HepG2 (cell line): ENCODE results near the gene SLC43A1. TPM values are rescaled to one million over a fixed set of nuclear protein-coding genes. Genes with fewer than 3 reads are reported as not detected.
A peak's percentile ranks its signal among the peaks of the same experiment; 100 is the strongest.

Source experiments
- ARNTL ChIP-seq: sonication (generic); formaldehyde crosslinking; IDR thresholded peaks from 2 replicates; pipeline ENCODE4 v1.4.0; 2020; ENCODE audit warnings: mild to moderate bottlenecking, missing genetic modification reagents
- ELF3 ChIP-seq: IDR thresholded peaks from 2 replicates; pipeline ENCODE4 v1.6.1; 2016; ENCODE audit warnings: missing genetic modification reagents, missing compliant biosample characterization
- ESRRA ChIP-seq: sonication (generic); formaldehyde crosslinking; IDR thresholded peaks from 2 replicates; pipeline ENCODE4 v1.5.1; 2020; ENCODE audit warnings: mild to moderate bottlenecking, low read depth, missing genetic modification reagents
- FLYWCH1 ChIP-seq: sonication (generic); formaldehyde crosslinking; IDR thresholded peaks from 2 replicates; pipeline ENCODE4 v1.8.1; 2023; ENCODE audit warnings: mild to moderate bottlenecking, missing genetic modification reagents
- FOXA1 ChIP-seq, 2 experiments: fragments of 450-650 bp in 1 of 2; sonication (generic) in 1 of 2; formaldehyde crosslinking in 1 of 2; IDR thresholded peaks; 2 replicates each; pipeline versions ENCODE4 v1.4.0 to v1.6.1; 2016 to 2020; ENCODE audit warnings: missing genetic modification reagents in 1 of 2
- FOXA3 ChIP-seq: IDR thresholded peaks from 2 replicates; pipeline ENCODE4 v1.6.1; 2016; ENCODE audit warnings: missing genetic modification reagents, missing compliant biosample characterization
- FOXC1 ChIP-seq: sonication (generic); formaldehyde crosslinking; IDR thresholded peaks from 2 replicates; pipeline ENCODE4 v1.8.0; 2022; ENCODE audit warnings: mild to moderate bottlenecking, missing genetic modification reagents, borderline replicate concordance
- HOXA3 ChIP-seq: sonication (generic); formaldehyde crosslinking; IDR thresholded peaks from 2 replicates; pipeline ENCODE4 v1.5.0; 2020; ENCODE audit warnings: missing genetic modification reagents
- MXI1 ChIP-seq: IDR thresholded peaks from 3 replicates; pipeline ENCODE4 v1.6.1; 2012; ENCODE audit warnings: low read depth, low read length, inconsistent platforms, borderline replicate concordance
- PAXIP1 ChIP-seq: sonication (generic); formaldehyde crosslinking; conservative IDR thresholded peaks from 2 replicates; pipeline ENCODE4 v1.4.0; 2020; ENCODE audit warnings: mild to moderate bottlenecking, missing genetic modification reagents, moderate library complexity
- SIN3A ChIP-seq: IDR thresholded peaks from 2 replicates; pipeline ENCODE4 v1.6.1; 2011; ENCODE audit warnings: low read depth, mild to moderate bottlenecking, control low read depth, low read length, borderline replicate concordance
- ZFP36L1 ChIP-seq: sonication (generic); formaldehyde crosslinking; IDR thresholded peaks from 2 replicates; pipeline ENCODE4 v1.8.0; 2022; ENCODE audit warnings: mild to moderate bottlenecking, missing genetic modification reagents, moderate library complexity
- ZFP41 ChIP-seq: sonication (generic); formaldehyde crosslinking; IDR thresholded peaks from 2 replicates; pipeline ENCODE4 v1.4.0; 2020; ENCODE audit warnings: mild to moderate bottlenecking, missing genetic modification reagents, borderline replicate concordance
- ZNF33B ChIP-seq: sonication (generic); formaldehyde crosslinking; IDR thresholded peaks from 2 replicates; pipeline ENCODE4 v1.5.1; 2020; ENCODE audit warnings: mild to moderate bottlenecking, missing genetic modification reagents
- ZNF441 ChIP-seq: sonication (generic); formaldehyde crosslinking; IDR thresholded peaks from 2 replicates; pipeline ENCODE4 v1.7.0; 2021; ENCODE audit warnings: missing genetic modification reagents, borderline replicate concordance
- ZNF572 ChIP-seq: sonication (generic); formaldehyde crosslinking; IDR thresholded peaks from 2 replicates; pipeline ENCODE4 v1.5.1; 2020; ENCODE audit warnings: mild to moderate bottlenecking, missing genetic modification reagents
- ZNF607 ChIP-seq: sonication (generic); formaldehyde crosslinking; IDR thresholded peaks from 2 replicates; pipeline ENCODE4 v1.5.1; 2020; ENCODE audit warnings: missing genetic modification reagents, mild to moderate bottlenecking, borderline replicate concordance
- ZNF619 ChIP-seq: sonication (generic); formaldehyde crosslinking; IDR thresholded peaks from 2 replicates; pipeline ENCODE4 v1.4.0; 2020; ENCODE audit warnings: mild to moderate bottlenecking, missing genetic modification reagents
- ZNF816 ChIP-seq: sonication (generic); formaldehyde crosslinking; IDR thresholded peaks from 2 replicates; pipeline ENCODE4 v1.8.0; 2022; ENCODE audit warnings: missing genetic modification reagents, mild to moderate bottlenecking, borderline replicate concordance
- polyA plus RNA-seq, 8 experiments: library from polyadenylated mRNA; depleted of rRNA in 3 of 8; stranded (reverse) in 7 of 8; unstranded in 1 of 8; fragments of >200 nt; fragmentation: Illumina TruSeq in 4 of 8; extraction: Trizol in 4 of 8; gene quantifications; 2 replicates each; pipeline versions ENCODE4 v1.2.1 to v1.2.3, GENCODE V29; 2011 to 2016; ENCODE audit warnings: low read depth in 4 of 8, missing spikeins in 1 of 8, mixed read lengths in 1 of 8; ENCODE audit not compliant: insufficient read depth in 1 of 8
- total RNA-seq, 5 experiments: library from RNA; depleted of rRNA; stranded (reverse); fragments of >200 nt; fragmentation: Illumina TruSeq; extraction: Trizol; gene quantifications; 2 replicates each; pipeline ENCODE4 v1.2.3, GENCODE V29; 2016; ENCODE audit warnings: low read depth in 1 of 5
- TF ChIP-seq, protein P1 (sequence below): sonication (generic); formaldehyde crosslinking; IDR thresholded peaks from 2 replicates; pipeline ENCODE4 v1.4.0; 2020; ENCODE audit warnings: missing genetic modification reagents
- TF ChIP-seq, protein P2 (sequence below): sonication (generic); formaldehyde crosslinking; IDR thresholded peaks from 2 replicates; pipeline ENCODE4 v1.4.0; 2020; ENCODE audit warnings: missing genetic modification reagents

SLC43A1 gene
- total and polyA plus RNA-seq, 2 of the 13 experiments (the other 11 are each of a cell fraction or from before 2014, with no cell fraction given), result 72.3 to 87.6 TPM

DNA sequence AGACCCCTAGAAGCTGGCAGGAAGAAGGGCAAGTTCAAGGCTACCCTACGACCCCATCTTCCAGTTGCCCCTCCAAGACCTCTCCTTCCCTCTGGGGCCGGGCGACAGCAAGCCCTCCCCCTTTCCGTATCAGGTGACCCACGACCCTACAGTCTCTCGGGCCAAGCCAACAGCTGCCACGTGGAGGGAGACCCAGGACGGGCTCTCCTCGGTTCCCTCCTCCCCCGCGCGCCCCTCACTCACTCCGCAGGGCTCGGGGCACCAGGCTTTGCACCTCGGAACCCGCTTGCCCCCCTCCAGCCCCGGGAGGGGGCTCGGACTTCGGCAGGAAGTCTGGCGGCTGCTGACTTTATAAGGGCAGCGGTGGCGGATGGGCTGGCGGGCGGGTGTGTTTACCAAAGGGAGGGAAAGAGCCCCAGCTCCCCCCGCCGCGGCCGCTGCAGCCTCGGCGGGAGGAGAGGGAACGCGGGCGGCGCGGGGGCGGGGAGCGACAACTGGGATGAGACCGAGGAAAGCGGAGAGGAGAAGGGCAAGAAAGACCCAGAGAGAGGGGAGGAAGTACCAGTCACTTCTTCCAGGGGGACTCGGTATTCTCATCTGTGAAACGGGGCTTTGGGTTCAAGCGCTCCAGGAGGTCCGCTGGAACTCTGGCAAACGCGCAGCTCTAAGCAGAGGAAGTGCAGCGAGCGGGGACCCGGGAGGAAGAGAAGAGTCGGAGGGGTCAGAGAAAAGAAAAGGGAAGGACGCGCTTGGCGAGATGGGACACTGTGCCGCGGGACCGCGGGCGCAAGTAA lies 767 bp downstream of the SLC43A1 start (continued):
- TF ChIP-seq PAXIP1 (peak; percentile 81), ARNTL (CRISPR knock-in tag) (peak; percentile 45), ZNF619 (CRISPR knock-in tag) (peak; percentile 31; the same call in 1 of the 2 replicates), HOXA3 (CRISPR knock-in tag) (no peak; the same call in 1 of the 2 replicates), FOXC1 (CRISPR knock-in tag) (peak; percentile 53; the same call in 1 of the 2 replicates), ZNF572 (CRISPR knock-in tag) (peak; percentile 73; the same call in 1 of the 2 replicates), ZFP36L1 (CRISPR knock-in tag) (peak; percentile 59; the same call in 1 of the 2 replicates), FLYWCH1 (CRISPR knock-in tag) (no peak), FOXA1 (IDR thresholded peaks at IDR 0.05) (no peak), FOXA1 (CRISPR knock-in tag; IDR thresholded peaks at IDR 0.05) (peak; percentile 77), MXI1 (peak; percentile 47; the same call in 1 of the 3 replicates), ZNF441 (peak; percentile 32; the same call in 1 of the 2 replicates), ZFP41 (peak; percentile 24; the same call in 1 of the 2 replicates), ZNF607 (0 out of 2 replicates have a peak, but pooled peaks have one; percentile 68), ESRRA (CRISPR knock-in tag) (peak; percentile 39), ZNF816 (CRISPR knock-in tag) (peak; percentile 47; the same call in 1 of the 2 replicates), ELF3 (0 out of 2 replicates have a peak, but pooled peaks have one; percentile 37), SIN3A (0 out of 2 replicates have a peak, but pooled peaks have one; percentile 65), FOXA3 (peak; percentile 64), ZNF33B (CRISPR knock-in tag) (0 out of 2 replicates have a peak, but pooled peaks have one; percentile 19)
- TF ChIP-seq, protein P1, sequence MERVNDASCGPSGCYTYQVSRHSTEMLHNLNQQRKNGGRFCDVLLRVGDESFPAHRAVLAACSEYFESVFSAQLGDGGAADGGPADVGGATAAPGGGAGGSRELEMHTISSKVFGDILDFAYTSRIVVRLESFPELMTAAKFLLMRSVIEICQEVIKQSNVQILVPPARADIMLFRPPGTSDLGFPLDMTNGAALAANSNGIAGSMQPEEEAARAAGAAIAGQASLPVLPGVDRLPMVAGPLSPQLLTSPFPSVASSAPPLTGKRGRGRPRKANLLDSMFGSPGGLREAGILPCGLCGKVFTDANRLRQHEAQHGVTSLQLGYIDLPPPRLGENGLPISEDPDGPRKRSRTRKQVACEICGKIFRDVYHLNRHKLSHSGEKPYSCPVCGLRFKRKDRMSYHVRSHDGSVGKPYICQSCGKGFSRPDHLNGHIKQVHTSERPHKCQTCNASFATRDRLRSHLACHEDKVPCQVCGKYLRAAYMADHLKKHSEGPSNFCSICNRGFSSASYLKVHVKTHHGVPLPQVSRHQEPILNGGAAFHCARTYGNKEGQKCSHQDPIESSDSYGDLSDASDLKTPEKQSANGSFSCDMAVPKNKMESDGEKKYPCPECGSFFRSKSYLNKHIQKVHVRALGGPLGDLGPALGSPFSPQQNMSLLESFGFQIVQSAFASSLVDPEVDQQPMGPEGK (CRISPR knock-in tag), result peak; percentile 98
- TF ChIP-seq, protein P2, sequence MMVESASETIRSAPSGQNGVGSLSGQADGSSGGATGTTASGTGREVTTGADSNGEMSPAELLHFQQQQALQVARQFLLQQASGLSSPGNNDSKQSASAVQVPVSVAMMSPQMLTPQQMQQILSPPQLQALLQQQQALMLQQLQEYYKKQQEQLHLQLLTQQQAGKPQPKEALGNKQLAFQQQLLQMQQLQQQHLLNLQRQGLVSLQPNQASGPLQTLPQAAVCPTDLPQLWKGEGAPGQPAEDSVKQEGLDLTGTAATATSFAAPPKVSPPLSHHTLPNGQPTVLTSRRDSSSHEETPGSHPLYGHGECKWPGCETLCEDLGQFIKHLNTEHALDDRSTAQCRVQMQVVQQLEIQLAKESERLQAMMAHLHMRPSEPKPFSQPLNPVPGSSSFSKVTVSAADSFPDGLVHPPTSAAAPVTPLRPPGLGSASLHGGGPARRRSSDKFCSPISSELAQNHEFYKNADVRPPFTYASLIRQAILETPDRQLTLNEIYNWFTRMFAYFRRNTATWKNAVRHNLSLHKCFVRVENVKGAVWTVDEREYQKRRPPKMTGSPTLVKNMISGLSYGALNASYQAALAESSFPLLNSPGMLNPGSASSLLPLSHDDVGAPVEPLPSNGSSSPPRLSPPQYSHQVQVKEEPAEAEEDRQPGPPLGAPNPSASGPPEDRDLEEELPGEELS, result peak; percentile 63; the same call in 1 of the 2 replicates
